NCI-H2196 (cell line): ENCODE data around the gene GCNT2.
"Not testable (repeated sequence)": the region's sequence is repeated elsewhere in the genome, so short reads cannot be mapped to it uniquely, and the experiment has no call there.

Source experiments
- DNase-seq: peaks from one replicate; lab custom pipeline; 2025; ENCODE audit not compliant: unreplicated experiment; lab: John Stamatoyannopoulos, UW

The GCNT2 gene

DNA sequence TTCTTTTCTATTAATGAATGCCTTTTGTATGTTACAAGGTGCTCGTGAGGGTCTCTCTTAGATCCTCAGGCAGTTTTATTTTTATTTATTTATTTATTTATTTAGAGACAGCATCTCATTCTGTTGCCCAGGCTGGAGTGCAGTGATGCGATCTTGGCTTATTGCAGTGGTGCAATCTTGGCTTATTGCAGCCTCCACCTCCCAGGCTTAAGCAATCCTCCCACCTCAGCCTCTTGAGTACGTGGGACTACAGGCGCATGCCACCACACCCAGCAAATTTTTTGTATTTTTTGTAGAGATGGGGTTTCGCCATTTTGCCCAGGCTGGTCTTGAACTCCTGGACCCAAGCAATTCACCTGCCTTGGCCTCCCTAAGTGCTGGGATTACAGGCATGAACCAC, 79.5 kb downstream of the GCNT2 start:
- DNase-seq, result not testable (repeated sequence)

DNA sequence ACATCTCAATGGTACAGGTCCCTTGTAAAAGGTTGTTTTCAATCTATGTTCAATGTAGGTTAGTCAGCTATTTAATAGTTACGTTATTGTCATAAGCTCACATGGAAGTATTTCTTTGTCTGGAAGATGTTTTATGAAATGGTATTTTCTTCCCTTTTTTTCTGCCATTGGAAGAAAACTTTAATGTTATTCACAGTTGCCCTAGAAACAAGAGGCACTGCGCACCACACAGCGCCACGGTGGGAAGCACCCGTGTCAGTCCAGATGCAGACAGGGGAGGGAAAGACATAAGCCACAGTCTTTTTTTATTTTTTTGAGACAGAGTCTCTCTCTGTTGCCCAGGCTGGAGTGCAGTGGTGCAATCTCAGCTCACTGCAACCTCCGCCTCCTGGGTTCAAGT, 82.1 kb downstream of the GCNT2 start:
- DNase-seq, result no peak

DNA sequence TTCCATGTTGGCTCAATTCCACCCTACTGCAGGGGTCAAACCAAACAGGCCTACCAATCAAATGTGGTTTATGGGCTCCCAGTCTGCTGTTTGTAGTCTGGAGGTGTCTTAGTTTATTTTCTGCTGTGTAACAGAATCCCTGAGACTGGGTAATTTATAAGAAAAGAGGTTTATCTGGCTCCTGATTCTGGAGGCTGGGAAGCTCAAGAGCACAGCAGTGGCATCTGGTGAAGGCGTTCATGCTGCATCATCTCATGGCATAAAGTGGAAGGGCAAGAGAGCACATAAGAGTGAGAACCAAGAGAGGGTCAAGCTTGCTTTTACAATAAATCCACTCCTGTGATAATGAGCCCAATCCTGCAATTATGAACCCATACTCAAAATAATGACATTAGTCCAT, 87.9 kb downstream of the GCNT2 start:
- no peak for DNase-seq

DNA sequence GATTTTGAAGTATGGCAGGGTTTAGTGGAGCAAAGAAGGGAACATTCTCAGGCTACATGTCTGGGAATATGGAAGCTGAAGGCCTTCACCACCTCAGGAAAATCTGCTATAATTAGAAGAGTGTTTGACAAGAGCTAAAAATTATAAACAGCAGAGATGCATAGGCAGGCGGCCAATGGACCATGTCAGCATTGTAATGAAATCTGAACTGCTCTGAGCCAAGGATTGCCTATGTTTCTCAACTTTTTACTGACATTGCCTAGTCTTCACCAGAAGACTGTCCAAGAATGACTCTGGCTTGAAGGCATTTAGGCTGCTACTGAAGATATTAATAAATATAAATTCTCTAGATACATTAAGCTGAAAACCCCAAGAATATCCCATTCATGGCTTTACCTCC, 89.1 kb downstream of the GCNT2 start:
- no peak for DNase-seq

DNA sequence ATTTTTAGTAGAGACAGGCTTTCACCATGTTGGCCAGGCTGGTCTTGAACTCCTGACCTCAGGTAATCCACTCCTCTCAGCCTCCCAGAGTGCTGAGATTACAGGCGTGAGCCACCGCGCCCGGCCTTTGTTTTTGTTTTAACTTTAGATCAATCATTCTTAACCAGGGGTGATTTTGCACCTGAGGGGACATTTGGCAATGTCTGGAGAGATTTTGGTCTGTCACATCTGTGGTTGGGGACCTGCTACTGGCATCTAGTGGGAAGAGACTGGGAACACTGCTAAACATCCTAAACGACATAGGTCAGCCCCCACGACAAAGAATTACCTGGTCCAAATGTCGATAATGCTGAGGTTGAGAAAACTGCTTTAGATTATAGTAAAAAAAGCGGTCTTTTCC, 91.0 kb downstream of the GCNT2 start:
- no peak for DNase-seq

DNA sequence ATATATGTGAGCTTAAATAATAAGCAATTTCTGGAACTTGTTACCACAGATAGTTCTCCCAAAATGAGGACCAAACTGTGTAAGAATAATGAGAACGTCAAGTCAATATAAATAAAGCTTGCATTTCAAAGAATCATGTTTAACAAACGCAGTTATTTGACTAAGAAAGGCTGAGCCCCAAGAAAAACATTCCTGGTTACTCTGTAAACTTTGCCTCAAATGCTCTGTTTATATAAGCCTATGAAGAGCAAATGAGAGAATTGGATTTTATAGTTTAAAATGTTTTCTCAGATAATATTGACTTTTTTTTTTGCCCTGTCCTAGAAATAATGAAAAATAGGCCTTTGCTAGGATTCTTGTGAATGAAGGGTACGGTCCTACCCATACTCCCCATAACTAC, 91.9 kb downstream of the GCNT2 start:
- DNase-seq, result no peak

DNA sequence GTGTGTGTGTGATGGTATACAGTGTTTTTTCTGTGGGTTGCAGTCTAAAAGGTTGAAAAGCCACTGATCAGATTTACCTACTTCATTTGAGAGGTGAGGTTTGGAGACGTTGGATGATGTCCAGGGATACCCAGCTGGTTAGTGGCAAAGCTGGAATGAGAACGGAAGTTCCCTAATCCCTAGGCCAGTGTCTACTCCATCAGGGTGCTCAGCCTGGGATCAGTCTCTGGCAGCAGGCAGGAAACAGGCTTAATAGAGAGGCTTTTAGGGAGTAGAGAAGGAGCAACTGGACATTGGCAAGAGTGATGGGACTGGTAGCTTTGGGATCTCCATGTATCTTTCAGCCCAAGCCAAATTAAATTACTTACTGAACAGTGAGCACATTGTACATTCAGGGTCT, 92.6 kb downstream of the GCNT2 start:
- no peak for DNase-seq

DNA sequence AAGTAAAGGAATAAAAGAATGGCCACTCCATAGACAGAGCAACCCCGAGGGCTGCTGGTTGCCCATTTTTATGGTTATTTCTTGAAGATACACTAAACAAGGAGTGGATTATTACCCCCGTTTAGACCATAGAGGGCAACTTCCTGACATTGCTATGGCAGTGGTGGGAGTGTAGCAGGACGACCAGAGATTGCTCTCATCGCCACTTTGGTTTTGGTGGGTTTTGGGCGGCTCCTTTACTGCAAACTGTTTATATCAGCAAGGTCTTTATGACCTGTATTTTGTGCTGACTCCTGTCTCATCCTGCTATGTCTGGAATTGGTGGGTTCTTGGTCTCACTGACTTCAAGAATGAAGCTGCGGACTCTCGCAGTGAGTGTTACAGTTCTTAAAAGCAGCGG, 94.5 kb downstream of the GCNT2 start:
- no peak for DNase-seq

DNA sequence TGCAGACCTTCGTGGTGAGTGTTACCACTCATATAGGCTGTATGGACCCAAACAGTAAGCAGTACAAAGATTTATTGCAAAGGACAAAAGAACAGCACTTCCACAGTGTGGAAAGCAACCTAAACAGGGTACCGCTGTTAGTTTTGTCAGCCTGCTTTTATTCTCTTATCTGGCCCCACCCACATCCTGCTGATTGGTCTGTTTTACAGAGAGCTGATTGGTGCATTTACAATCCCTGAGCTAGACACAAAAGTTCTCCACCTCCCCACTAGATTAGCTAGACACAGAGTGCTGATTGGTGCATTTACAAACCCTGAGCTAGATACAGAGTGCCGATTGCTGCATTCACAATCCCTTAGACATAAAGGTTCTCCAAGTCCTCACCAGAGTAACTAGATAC, 95.1 kb downstream of the GCNT2 start:
- DNase-seq, result not testable (repeated sequence)

DNA sequence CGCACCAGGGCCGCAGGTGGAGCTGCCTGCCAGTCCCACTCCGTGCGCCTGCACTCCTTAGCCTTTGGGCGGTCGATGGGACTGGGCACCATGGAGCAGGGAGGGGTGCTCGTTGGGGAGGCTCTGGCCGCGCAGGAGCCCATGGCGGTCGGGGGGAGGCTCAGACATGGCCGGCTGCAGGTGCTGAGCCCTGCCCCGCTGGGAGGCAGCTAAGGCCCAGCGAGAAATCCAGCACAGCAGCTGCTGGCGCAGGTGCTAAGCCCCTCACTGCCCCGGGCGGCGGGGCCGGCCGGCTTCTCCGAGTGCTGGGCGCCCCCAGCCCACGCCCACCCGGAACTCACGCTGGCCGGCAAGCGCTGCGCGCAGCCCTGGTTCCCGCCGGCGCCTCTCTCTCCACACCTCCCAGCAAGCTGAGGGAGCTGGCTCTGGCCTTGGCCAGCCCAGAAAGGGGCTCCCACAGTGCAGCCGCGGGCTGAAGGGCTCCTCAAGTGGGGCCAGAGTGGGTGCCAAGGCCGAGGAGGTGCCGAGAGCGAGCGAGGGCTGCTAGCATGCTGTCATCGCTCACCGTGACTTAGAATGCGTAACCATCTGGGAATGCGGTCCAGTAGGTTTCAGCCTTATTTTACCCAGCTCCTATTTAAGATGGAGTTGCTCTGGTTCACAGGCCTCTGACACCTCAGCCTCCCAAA, 96.0 kb downstream of the GCNT2 start:
- no peak for DNase-seq

DNA sequence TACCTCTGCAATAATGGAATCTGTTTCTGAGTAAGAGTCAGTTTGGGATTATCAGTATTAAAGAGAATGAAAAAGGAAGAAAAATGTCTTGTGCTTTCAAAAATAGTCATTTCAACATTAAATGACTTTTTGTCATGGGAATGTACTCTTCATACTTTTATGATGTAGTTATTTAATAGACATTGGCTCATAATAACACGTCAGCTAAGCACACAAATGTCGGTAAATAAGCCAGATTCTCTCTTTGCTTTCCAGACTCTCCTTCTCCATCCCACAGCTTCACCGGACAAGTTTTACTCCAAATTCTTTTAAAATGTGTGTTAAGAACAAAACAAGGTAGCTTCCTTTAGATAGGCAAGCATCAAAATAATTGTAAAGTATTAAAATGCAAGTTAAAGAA, 97.3 kb downstream of the GCNT2 start:
- no peak for DNase-seq

DNA sequence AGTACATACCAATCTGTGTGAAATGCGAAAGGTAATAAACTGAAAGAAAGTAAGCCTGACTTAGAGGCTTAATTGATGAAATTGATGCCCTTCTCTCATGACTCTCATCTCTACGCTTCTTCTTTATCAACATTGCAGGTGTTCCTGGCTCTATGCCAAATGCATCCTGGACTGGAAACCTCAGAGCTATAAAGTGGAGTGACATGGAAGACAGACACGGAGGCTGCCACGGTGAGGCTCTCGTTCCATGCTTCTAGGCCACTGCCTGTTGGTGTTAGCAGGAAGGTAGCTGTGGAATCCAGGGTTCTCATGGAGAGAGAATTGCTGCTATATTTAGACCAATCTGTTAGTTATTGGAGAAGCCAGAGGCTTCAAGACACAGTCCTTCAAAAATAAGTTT, 100.1 kb downstream of the GCNT2 start:
- peak; percentile 6 for DNase-seq

DNA sequence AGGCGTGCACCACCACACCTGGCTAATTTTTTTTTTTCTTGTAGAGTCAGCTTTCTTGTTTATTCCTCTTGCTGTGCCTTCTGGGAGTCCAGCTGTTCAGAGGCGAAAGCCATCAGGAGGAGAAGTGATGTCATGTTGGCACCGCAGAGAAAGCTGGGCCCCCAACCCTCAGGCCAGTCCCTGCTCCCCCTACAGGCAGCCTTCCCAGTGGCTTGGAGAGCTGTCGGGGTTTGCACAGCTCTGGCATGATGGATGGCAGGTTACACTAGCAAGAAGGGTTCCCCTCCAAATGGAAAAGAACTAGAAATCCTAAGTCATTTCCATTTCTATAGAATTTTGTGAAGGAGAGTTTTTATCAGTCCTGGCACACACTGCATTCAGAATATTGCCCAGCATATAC, 100.7 kb downstream of the GCNT2 start:
- DNase-seq, result no peak

DNA sequence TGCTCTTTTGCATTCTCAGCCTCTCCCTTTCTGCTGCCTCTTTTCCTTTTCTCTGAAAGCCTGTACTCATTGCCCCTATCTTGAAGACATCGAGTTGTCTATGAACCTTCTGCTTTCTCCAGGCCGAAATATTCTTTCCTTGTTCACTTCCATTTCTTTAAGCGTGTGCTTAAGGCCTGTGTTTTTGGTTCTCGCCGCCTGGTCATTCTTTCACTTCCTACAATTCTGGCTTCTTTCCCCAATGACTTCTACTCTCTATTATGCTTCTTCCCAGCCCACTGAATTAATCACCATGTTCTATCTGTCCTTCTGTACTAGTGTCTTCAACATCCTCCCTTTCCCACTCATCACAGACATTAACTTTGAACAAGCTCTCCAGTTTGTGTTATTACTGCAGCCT, 103.7 kb downstream of the GCNT2 start:
- no peak for DNase-seq

DNA sequence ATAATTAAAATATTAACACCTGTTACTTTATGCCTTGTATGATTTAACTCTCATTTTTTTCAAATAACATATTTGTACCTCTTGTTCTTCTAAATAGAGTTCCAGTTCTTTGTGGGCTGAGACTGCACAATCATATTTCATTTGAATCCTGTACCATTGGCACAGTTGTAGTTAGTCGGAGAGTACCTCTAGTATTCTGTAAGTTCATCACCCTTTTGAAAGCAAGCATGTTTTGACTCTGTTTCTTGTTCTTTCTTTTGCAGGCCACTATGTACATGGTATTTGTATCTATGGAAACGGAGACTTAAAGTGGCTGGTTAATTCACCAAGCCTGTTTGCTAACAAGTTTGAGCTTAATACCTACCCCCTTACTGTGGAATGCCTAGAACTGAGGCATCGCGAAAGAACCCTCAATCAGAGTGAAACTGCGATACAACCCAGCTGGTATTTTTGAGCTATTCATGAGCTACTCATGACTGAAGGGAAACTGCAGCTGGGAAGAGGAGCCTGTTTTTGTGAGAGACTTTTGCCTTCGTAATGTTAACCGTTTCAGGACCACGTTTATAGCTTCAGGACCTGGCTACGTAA, 105.1 kb downstream of the GCNT2 start:
- DNase-seq, result no peak

DNA sequence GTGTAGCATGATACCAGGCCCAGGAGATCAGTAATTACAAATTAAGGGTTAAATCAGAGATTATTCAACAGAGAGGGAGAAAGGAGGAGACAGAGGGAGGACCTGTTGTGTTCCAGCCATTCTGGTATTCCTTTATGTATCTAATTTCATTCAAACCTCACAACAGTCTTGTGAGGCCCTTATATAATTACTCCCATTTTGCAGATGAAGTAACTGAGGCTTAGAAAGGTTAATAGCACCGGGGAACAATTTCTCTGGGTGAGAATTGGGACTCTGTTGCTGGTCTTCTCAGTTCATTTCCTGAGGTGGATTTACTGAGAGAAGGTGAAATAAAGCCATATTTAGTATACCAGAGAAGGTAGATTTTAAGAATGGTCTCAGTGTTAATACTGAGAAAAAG, 106.6 kb downstream of the GCNT2 start:
- DNase-seq, result no peak

DNA sequence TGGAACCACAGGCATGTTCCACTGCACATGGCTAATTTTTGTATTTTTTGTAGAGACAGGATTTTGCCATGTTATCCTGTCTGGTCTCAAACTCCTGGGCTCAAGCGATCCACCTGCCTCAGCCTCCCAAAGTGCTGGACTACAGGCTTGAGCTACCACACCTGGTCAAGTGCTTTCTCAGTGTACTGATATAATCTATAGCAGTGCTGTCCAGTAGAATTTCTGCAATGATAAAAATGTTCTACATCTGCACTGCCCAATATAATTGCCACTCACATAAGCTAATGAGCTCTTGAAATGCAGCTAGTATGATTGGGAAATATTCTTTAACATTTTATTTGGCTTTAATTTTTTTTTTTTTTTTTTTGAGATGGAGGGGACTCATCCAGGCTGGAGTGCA, 109.0 kb downstream of the GCNT2 start:
- DNase-seq, result no peak

DNA sequence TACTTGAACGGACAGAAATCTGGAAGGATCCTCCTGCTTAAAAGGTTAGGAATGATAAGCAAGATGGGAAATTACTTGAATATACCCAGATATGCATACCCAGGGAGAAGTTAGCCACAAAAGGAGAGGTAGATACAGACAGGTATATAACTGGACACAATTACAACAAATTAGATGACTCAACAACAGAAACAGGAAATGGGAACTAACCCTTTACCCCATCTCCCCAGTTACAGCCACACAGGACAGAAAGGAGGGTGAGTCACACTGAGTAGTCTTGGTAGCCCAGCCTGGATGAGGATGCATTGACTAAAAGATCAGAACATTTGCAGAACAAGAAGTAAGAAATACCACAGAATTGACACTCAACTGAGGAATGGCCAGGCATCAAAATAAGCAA, 112.1 kb downstream of the GCNT2 start:
- no peak for DNase-seq

DNA sequence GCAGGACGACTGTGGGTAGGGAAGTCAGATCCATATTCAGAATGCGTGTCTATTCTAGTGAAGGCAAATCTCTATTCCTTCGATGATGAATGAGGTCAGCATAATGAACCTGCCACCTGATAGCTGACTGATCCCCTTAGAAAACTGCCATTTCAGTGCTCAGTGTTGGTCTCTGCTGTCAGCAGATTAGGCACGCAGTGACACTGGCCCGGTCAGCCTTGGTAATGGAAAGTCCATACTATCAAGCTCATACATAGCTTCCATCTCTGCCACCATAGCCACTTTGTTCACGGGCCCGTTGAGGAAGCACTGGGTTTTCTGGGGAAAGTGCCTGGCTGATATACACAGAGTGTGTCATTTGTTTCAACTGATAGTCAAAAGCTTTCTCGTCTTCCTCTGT, 119.3 kb downstream of the GCNT2 start:
- no peak for DNase-seq

DNA sequence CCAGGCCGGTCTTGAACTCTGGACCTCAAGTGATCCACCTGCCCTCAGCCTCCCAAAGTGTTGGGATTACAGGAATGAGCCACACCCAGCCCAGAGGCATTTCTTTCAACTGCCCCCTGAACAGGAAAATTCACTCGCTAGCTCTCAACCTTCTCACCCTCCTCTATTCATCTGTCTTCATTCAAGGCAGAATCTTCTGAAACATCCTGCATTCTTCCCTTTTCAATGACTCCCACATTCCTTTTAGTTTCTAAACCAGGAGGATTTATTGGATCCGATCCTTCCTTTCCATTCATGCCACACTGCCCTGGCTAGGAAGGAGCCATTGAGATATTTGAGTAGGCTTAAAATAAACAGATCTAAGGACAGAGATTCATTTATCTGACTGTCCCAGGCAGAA, 120.4 kb downstream of the GCNT2 start:
- DNase-seq, result no peak

DNA sequence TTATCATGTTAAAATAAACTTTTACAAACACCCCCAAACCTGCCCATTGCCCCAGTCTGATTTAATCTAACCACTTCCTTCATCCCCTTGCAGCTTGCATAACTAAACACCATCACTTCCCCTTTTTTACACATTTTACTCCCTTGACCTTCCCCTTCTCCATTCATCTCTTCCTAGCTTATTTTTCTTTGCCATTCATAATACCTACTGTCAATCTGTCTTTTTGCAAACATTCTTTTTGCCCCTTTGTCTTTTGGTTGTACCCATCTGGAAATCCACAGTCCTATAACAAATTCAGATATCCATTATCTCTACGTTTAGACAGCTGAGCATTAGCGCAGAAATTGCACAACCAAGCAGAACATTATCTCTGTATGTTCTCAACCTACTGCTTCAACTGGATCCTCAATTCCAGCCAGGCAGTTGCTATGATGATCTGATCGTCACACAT, 122.1 kb downstream of the GCNT2 start:
- no peak for DNase-seq

DNA sequence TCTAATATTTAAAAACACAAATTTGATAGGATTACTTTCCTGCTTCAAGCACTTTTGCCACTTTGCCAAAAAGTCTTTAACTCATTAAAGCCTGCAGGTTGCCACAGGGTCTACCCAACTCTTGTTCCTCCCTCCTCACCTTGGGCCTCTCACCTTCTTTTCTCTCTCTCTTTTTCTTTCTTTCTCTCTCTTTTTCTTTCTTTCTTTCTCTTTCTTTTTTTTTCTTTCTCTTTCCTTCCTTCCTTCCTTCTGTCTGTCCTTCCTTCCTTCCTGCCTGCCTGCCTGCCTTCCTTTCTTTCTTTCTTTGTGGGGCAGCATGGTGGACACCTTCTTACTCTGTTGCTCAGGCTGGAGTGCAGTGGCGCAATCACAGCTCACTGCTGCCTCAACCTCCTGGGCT, 123.1 kb downstream of the GCNT2 start:
- no peak for DNase-seq

DNA sequence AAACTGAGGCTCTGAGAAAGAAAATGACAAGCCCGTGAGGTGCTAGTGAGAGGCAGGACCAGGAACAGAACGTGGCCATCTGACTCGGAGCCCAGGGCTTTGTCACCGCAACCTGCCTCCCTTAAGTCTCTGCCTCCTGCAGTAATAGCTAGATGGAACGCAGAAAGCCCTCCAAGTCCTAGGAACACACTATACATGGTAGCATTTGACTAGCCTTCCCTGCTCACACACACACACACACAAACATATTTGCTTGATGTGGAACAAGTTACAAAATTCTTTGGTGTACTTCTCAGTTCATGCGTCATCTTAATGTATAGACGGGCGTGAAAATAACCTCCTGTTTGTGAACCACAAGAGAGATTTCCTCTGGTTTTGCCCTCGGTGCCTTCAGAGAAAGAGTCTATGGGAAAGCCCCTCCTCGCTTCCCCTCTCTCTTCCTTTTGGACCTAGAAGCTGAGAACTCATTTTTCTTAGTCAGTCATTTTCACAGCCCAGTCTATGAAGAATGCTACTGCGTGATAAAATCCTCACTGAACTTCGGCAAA, 134.4 kb downstream of the GCNT2 start:
- DNase-seq, result no peak
